ENCODE measurements around the gene ATP10A.
A peak's percentile ranks its signal among the peaks of the same experiment; 100 is the strongest.
"Not testable (repeated sequence)": the region's sequence is repeated elsewhere in the genome, so short reads cannot be mapped to it uniquely, and the experiment has no call there.

Gene ATP10A

GRCh38 chr15:25789616-25789999 lies 73.5 kb downstream of the ATP10A start:
- no peak for DNase-seq

GRCh38 chr15:25789211-25789610 lies 73.9 kb downstream of the ATP10A start:
- DNase-seq: no peak

- DNase-seq: peak; percentile 15
These were observed 75.1 kb downstream of the ATP10A start for GRCh38 chr15:25787855-25788520.

- DNase-seq: no peak
These were observed 75.7 kb downstream of the ATP10A start for GRCh38 chr15:25787381-25787780.

- DNase-seq: no peak
These were observed 77.1 kb downstream of the ATP10A start for GRCh38 chr15:25786040-25786439.

GRCh38 chr15:25785641-25786025 lies 77.5 kb downstream of the ATP10A start:
- DNase-seq: no peak

- no peak for DNase-seq
These were observed 78.1 kb downstream of the ATP10A start for GRCh38 chr15:25784876-25785640.

- DNase-seq: peak; percentile 38
These were observed 79.3 kb downstream of the ATP10A start for GRCh38 chr15:25783607-25784540.

- DNase-seq: no peak
These were observed 80.0 kb downstream of the ATP10A start for GRCh38 chr15:25783134-25783533.

GRCh38 chr15:25780479-25781255 lies 82.5 kb downstream of the ATP10A start:
- DNase-seq: no peak

GRCh38 chr15:25778161-25778560 lies 85.0 kb downstream of the ATP10A start:
- no peak for DNase-seq

GRCh38 chr15:25777037-25777436 lies 86.1 kb downstream of the ATP10A start:
- no peak for DNase-seq

- DNase-seq: no peak
These were observed 86.9 kb downstream of the ATP10A start for GRCh38 chr15:25776071-25776746.

GRCh38 chr15:25775317-25775912 lies 87.7 kb downstream of the ATP10A start:
- no peak for DNase-seq

GRCh38 chr15:25774871-25775270 lies 88.3 kb downstream of the ATP10A start:
- DNase-seq: no peak

- DNase-seq: no peak
These were observed 89.9 kb downstream of the ATP10A start for GRCh38 chr15:25773248-25773647.

GRCh38 chr15:25772500-25772899 lies 90.6 kb downstream of the ATP10A start:
- no peak for DNase-seq

GRCh38 chr15:25771736-25772135 lies 91.4 kb downstream of the ATP10A start:
- not testable (repeated sequence) for DNase-seq

GRCh38 chr15:25771338-25771706 lies 91.8 kb downstream of the ATP10A start:
- no peak for DNase-seq

- DNase-seq: no peak
These were observed 92.3 kb downstream of the ATP10A start for GRCh38 chr15:25770618-25771337.

- no peak for DNase-seq
These were observed 93.1 kb downstream of the ATP10A start for GRCh38 chr15:25770031-25770430.

All from activated CD4-positive, alpha-beta T cell treated with anti-CD3 and anti-CD28 coated beads, Interleukin-10, Interleukin-2, amounts not matched to agents 100 ng/mL and 50 ng/mL, durations not matched to agents 16 hours and 8 hours (primary cell).